Upper lobe of left lung (tissue), 4 donors: ENCODE measurements around the gene SLC26A8.

ENCODE experiments used
- CTCF ChIP-seq, 6 experiments: fragments of 450-650 bp in 4 of 6; fragments of 200-600 bp in 2 of 6; sonication (generic) in 2 of 6; IDR thresholded peaks; one replicate each; pipeline ENCODE4 v1.5.1; 2016 to 2019; ENCODE audit warnings: antibody characterized with exemption in 6 of 6
- EP300 ChIP-seq, 4 donors: sonication (generic); formaldehyde crosslinking; IDR thresholded peaks; one replicate each; pipeline ENCODE4 v1.5.1; 2017; ENCODE audit warnings: antibody characterized with exemption in 4 of 4, control low read depth in 2 of 4
- POLR2AphosphoS5 ChIP-seq, 2 donors: sonication (generic); formaldehyde crosslinking; IDR thresholded peaks; one replicate each; pipeline ENCODE4 v1.5.1; 2017; ENCODE audit warnings: antibody characterized with exemption in 2 of 2

GRCh38 chr6:35903679-35904078, 120.8 kb downstream of the SLC26A8 start:
- TF ChIP-seq CTCF (IDR thresholded peaks at IDR 0.05) = no peak
- no peak for TF ChIP-seq POLR2AphosphoS5 (IDR thresholded peaks at IDR 0.05)
- TF ChIP-seq EP300 (IDR thresholded peaks at IDR 0.05) = no peak
